HG03045 (cell line): Measurements from ENCODE around the gene PLAAT5.
"Not testable (repeated sequence)": the region's sequence is repeated elsewhere in the genome, so short reads cannot be mapped to it uniquely, and the experiment has no call there.

ENCODE experiments used
- ATAC-seq: cut with Tn5 transposase; IDR thresholded peaks from one replicate; pipeline ENCODE4 v1.9.1; 2021; ENCODE audit warnings: mild to moderate bottlenecking, moderate library complexity; ENCODE audit not compliant: unreplicated experiment

The PLAAT5 gene, protein sequence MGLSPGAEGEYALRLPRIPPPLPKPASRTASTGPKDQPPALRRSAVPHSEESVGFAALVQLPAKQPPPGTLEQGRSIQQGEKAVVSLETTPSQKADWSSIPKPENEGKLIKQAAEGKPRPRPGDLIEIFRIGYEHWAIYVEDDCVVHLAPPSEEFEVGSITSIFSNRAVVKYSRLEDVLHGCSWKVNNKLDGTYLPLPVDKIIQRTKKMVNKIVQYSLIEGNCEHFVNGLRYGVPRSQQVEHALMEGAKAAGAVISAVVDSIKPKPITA

DNA sequence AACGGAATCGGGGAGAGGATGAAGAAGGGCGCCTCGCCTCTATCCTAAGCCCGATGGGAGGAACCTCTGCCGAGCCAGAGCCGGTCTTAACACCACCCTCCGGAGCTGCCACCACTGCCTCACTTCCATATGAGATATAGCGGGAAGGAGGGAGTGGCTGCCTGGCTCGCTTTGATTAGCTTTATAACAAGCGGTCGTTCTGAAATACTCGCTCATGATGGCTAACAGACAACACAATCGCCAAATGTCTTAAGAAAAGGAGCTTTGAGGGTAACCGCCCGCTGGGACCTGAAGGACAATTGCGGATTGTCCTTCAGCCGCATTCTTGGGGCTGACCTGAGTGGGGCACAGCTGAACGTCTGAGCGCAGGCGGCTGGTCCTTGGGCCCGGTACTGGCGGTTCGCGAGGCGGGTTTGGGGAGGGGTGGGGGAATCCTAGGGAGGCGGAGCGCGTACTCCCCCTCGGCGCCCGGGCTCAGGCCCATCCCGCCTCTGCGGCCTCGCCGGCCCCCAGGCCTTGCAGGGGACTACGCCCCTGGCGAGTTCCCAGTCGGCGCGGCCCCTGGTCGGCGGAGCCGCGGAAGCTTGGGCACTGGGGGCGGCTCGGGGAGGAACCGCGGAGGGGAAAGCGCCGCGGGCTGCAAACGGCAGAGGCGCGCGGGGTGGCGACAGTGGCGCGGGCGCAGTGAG, at the start of gene PLAAT5:
Gene PLAAT5, minus strand, starts transcription at position 617 of the 689 bp plus-strand sequence. Its CDS starts 133 bp downstream, at position 484.
- no peak for ATAC-seq

DNA sequence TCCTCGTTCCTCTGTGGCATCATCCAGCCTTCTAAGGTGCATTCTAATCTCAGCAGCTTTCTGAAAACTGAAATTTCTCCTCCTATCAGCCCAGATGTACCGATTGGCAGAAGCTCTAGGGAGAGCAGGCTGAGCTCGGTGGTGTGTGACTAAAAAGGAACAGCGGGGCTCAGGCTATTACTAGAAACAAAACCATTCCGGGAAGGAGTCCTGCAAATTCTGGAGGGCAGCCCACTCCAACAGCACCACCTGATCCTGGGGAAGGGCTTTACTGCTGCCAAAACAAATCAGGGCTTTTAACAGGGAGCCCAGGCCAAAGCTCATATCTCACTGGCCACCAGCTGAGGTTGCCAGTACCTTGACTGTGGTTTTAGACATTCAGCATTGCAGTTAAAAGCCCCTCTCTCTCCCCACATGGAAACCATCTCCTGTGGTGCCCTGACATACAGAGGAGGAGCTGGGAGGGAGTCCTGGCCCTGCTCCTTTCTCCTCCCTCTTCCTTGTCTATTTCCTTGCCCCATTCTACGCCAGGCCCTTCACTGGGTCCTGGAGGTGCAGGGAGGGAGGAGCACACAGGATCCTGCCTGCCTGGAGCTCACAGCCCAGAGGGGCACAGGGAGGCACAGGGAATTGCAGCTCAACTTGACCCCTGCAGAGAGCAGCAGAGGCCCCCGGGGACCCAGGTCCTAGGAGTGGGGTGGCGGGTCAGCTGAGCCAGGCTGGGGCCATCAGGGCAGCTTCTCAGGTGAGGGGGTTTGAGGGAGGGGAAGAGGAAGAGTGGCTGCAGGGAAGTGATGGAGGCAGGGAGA, 46.5 kb upstream of the PLAAT5 start:
- no peak for ATAC-seq

DNA sequence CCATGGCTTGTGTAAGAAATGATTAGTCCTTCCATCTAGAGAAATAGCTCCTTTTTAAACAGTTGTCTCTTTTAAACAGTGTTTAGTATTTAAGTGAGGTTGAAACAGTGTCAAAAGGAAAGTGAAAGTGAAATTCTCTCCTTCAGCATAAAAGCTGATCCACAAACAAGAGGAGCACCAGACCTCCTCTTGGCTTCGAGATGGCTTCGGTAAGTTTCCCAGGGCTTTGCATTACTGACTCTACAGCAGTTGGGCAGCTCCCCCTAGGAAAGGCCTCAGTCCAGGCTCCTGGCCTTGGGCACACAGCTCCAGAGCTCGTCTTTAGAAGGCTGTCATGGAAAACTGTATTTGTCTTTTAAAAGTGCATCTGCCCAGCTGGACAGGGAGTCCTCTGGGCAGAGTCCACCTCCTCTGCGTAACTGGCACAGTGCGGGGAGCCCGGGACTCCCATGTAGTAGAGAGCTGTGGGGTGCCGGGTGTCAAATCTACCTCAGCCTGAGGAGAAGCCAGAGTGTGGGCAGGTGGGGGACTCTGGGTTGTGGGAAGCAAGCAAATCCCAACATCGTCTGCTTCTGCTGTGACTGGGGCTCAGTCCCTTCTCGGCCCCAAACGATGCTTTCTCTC, 45.8 kb upstream of the PLAAT5 start, which contains the start of gene PLAAT4:
Gene PLAAT4, plus strand, starts transcription at position 140 of the 624 bp plus-strand sequence. Its CDS starts 61 bp downstream, at position 201.
- ATAC-seq, result no peak

DNA sequence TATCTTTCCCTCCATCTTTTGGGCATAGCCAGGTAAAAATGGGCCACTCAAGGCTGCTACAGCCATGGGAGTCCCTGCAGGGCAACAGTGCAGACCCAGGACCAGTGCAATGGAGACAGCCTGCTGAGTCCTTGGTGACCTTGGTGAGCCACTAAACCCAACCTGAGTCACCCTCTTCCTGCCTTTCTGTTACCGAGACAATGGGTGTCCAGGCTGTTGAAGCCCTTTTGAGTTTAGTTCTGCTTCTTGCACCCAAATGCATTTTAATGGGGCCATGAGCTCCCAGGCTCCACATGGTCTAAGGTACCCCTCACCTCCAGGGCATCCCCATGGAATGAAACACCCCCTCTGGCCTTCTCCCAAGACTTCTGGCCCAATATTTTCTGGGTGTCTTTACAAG, 44.8 kb upstream of the PLAAT5 start:
- no peak for ATAC-seq

DNA sequence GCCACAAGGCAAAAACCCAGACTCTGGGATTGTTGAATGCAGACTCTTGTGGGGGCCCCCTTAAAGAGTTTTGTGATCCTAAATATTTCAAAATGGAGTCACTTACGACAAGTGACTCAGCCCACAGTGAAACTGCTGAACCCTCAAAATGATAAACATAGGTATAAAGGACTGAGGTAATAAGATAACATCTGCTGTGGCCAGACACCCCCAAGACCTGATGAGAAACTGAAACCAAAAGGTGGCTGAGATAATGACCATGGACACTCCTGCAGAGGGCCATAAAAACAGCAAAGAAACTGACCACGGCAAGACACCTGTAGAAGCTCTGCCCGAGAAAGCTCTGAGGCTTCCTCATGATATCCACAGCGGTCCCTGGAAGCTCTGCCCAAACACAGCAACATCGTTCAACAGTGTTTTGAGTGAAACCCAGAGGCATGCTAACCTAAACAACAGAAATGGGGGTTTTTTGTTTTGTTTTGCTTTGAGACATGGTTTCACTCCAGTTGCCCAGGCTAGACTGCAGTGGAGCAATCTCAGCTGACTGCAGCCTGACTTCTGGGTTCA, 44.0 kb upstream of the PLAAT5 start:
- ATAC-seq, result peak; percentile 52

DNA sequence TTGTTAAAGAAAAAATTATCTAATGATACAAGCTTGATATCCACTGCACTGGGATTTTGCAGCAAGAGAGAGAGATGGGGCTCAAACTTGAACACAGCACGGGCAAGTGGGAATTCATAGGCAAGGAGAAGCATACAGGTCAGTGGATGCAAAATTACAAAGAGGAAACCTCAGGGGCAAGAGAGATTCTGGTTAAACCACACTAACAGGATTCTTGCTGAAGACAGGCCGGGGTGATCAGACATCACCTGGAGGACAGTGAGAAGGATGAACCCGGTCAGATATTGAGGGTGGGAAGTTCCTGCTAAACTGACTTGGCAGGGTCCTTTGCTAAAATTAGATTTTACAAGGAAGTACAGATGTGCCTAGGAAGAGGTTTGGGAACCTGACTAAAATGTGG, 43.1 kb upstream of the PLAAT5 start:
- no peak for ATAC-seq

DNA sequence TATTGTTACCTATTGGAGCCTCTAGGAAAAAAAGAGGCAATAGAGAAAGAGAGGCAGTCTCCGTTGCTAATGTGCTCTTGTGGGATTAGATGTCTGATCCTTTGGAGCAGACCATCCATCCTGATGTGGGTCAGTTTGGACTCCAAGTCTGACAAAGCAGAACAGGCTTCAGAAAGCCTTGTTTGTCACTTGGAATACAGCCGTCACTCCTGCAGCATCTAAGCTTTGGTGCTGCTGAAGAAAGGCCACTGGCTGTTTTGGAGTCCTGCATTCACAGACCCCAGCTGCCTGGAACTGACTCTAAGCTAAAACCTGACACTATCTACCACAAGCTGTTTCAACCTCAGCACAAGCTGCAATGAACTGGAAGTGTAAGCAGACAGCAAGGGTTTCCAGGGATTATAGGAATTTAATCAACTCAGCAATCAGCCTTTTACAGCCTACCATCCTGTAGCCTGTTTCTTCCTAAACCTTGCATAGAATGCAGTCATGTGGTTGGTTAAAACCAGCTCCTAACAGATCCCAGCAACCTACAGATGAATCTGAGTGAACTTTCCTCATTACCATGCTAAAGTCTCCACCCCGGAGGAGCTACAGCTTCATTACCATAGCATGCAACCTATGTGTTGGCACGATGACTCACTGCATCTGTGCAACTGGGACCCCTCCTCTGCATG, 42.0 kb upstream of the PLAAT5 start:
- no peak for ATAC-seq

DNA sequence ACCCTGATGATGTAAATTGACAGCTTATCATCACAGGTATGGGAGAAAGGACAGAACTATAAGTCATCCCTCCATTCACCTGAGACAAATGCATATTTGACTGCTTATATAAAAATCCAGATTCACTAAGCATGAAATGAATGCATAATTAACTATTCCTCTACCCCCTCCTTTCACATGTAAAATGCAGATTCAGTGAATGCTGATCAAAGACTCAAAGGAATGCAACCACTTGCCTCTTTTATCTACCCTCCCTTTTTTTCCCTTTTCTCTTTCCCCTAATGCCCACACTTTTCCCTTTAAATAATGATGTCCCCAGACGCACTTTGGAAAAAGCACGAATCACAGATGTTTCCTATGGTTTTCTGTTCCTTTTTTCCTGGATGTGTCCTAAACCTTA, 41.1 kb upstream of the PLAAT5 start:
- ATAC-seq, result no peak

DNA sequence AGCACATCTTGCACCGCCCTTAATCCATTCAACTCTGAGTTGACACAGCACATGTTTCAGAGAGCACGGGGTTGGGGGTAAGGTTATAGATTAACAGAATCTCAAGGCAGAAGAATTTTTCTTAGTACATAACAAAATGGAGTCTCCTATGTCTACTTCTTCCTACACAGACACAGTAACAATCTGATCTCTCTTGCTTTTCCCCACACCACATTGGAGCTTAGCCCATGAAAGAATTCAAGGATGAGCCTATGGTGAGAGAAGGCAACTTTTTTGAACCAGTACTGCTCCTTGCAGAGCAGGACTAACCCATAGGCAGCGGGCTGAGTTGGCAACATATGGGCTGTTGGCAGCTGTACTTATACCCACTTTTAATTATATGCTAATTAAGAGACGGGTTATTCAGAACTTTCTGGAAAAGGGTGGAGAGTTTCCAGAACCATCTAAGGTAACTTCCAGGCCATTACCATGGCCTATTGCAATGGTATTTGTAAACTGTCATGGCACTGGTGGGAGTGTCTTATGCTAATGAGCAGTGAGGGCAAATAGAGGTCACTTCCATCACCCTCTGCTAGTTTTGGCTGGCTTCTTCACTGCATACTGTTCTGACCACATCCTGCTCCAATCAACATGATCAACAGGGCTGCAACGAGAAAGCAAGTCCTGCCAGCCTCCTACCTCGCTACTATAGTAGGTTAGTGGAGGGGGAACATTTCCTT, 40.3 kb upstream of the PLAAT5 start:
- ATAC-seq, result not testable (repeated sequence)

DNA sequence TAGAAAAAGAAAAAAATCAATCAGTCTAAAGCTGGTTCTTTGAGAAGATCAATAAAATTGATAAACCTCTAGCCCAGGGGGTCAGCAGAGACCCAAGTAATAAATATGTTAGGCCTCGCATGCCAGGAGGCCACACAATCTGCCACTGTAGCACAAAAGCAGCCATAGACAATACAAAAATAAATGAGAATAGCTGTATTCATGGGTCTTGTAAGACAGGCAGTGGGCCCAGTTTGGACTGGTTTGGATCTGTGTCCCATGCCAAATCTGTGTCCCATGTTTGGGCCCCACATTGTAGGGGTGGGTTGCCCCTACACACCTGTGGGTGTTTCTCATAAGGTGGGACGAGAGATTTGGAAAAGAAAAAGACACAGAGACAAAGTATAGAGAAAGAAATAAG, 39.1 kb upstream of the PLAAT5 start:
- ATAC-seq, result no peak

DNA sequence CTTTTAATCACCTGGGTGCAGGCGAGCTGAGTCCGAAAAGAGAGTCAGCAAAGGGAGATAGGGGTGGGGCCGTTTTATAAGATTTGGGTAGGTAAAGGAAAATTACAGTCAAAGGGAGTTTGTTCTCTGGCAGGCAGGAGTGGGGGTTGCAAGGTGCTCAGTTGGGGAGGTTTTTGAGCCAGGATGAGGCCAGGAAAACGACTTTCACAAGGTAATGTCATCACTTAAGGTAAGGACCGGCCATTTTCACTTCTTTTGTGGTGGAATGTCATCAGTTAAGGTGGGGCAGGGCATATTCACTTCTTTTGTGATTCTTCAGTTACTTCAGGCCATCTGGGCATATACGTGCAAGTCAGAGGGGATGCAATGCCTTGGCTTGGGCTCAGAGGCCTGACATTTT, 38.4 kb upstream of the PLAAT5 start:
- ATAC-seq, result not testable (repeated sequence)

DNA sequence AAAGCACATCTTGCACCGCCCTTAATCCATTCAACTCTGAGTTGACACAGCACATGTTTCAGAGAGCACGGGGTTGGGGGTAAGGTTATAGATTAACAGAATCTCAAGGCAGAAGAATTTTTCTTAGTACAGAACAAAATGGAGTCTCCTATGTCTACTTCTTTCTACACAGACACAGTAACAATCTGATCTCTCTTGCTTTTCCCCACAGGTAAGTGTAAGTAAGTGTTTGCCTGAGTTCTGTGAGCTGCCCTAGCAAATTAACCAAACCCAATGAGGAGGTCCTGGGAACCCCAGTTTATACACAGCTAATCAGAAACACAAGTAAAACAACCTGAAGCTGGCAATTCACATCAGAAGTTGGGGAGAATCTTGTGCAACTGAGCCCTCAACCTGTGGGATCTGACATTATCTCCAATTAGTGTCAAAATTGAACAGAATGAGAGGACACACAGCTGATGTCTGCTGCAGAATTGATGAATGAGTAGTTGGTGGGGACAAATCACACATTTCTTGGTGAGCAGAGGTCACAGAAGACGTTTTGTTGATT, 37.8 kb upstream of the PLAAT5 start:
- not testable (repeated sequence) for ATAC-seq

DNA sequence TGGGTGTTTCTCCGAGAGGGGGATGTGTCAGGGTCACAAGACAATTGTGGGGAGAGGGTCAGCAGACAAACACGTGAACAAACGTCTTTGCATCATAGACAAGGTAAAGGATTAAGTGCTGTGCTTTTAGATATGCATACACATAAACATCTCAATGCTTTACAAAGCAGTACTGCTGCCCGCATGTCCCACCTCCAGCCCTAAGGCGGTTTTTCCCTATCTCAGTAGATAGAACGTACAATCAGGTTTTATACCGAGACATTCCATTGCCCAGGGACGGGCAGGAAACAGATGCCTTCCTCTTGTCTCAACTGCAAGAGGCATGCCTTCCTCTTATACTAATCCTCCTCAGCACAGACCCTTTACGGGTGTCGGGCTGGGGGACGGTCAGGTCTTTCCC, 37.2 kb upstream of the PLAAT5 start:
- ATAC-seq, result not testable (repeated sequence)

DNA sequence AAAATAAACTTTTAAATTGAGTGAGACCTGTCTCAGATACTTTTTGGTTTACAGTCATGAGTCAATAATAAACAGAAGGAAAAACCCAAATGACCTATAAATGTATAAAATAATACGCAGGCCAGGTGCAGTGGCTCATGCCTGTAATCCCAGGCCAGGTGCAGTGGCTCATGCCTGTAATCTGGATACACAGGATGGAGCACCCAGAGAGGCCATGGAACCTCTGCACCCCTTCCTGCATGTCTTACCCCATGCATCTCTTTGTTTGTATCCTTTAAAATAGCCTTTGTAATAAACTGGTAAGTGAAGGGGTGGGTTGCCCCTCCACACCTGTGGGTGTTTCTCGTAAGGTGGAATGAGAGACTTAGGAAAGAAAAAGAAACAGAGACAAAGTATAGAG, 36.7 kb upstream of the PLAAT5 start:
- no peak for ATAC-seq

DNA sequence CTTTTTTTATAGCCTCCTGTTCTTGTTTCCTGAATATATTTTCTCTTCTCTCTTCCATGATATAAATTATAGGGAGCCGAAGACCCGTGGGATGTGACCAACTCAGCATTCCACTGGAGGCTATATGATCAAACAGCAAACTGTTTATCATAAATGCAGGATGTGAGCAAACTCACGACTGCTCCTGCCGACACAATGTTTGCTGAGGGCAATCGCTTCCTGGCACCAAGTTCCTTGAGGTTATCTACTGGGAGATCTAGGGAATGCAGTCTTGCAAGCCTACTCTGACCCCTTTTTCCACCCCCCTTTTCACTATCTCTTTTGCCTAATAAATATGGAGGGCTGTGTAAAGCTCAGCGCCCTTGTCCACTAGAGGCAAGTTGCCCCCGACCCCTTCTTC, 32.2 kb upstream of the PLAAT5 start:
- ATAC-seq, result no peak

DNA sequence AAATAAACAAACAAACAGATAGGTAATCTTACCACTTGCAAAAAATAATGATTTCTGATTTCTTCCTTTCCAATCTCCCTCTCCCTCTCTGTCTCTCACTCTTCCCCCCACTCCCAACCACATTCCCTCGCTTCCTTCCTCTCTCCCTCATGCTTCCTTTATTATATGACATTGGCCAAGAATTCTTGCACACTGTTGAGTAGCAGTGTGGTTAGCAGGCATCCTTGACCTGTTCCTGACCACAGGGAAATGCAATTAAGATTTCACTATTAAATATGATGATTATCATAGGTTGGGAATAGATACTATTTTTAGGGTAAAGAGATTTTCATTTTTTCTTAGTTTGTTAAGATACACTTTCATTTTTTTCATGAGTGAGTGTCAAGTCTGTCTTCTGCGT, 30.9 kb upstream of the PLAAT5 start:
- ATAC-seq, result no peak

DNA sequence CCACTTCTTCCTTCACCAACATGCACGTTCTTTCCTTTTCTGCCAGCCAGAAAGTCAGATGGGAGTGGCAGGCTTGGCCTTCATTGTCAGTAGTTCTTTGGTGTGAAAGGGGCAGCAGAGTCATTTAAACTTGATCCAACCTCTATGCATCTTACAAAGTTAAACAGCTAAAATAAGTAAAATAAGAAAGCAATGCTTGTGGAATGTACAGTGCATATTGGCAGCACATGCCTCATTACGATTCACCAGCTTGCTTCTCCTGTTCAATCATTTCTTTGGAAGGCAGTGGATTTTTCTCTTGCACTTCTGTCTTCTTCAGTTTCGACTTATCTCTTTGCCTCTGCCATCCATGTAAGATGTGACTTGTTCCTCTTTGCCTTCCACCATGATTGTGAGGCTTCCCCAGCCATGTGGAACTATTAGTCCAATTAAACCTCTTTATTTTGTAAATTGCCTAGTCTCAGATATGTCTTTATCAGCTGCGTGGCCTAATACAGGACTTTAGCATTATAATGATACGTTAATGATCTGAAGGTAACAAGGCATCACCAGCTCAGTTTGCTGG, 29.7 kb upstream of the PLAAT5 start:
- no peak for ATAC-seq

DNA sequence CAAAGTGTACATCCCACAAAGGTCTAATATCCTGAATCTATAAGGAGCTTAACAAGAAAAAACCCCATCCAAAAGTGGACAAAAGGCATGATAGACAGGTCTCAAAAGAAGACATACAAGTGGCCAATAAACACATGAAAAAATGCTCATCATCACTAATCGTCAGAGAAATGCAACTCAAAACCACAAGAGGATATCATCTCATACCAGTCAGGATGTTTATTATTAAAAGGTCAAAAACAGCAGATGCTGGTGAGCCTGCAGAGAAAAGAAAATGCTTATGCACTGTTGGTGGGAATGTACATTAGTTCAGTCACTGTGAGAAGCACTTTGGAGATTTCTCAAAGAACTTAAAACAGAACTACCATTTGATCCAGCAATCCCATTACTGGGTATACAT, 27.6 kb upstream of the PLAAT5 start:
- no peak for ATAC-seq

DNA sequence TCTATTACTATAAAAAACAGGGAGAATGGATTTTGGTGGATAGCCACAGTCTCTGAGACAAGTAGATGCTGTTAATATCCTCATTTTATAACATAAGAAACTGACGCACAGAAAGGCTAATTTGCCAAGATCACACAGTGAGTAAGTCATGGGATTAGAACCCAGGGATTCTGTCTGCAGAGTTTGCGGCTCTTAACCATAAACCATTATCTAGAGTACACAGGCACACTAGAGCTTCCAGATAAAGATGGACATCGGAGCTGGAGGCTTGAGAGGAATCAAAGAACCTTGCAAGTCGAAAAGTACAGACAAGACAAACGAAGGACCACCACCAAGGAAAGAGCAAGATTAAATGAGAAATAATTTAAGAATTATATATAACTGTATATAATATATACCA, 26.2 kb upstream of the PLAAT5 start:
- ATAC-seq, result no peak
